Neuronal stem cell (in vitro differentiated cells): ENCODE data around the gene SNX32.

Source experiments
- DNase-seq: peaks from one replicate; pipeline ENCODE4 v3.0.0-alpha.2; 2013; ENCODE audit warnings: low spot score
- H2AFZ ChIP-seq: one replicate; pipeline ENCODE4 v1.6.1; 2013; ENCODE audit warnings: mild to moderate bottlenecking, low read length, inconsistent platforms
- H2AK5ac ChIP-seq: 2 replicates; pipeline ENCODE4 v1.6.1; 2013; ENCODE audit warnings: low read depth, mild to moderate bottlenecking, inconsistent platforms, low read length, moderate library complexity, mixed read lengths
- H2BK120ac ChIP-seq: 2 replicates; pipeline ENCODE4 v1.6.1; 2013; ENCODE audit warnings: low read depth, mild to moderate bottlenecking, inconsistent platforms, low read length, moderate library complexity, mixed read lengths
- H2BK12ac ChIP-seq: one replicate; pipeline ENCODE4 v1.6.1; 2013; ENCODE audit warnings: low read length, inconsistent platforms
- H2BK15ac ChIP-seq: 2 replicates; pipeline ENCODE4 v1.6.1; 2013; ENCODE audit warnings: mild to moderate bottlenecking, low read length, inconsistent platforms, mixed read lengths
- H2BK5ac ChIP-seq: one replicate; pipeline ENCODE4 v1.6.1; 2013; ENCODE audit warnings: inconsistent platforms, mild to moderate bottlenecking, low read length, moderate library complexity
- H3K14ac ChIP-seq: one replicate; pipeline ENCODE4 v1.6.1; 2013; ENCODE audit warnings: low read length, inconsistent platforms
- H3K18ac ChIP-seq: 2 replicates; pipeline ENCODE4 v1.6.1; 2013; ENCODE audit warnings: low read length, inconsistent platforms
- H3K23ac ChIP-seq: 2 replicates; pipeline ENCODE4 v1.6.1; 2013; ENCODE audit warnings: low read depth, mild to moderate bottlenecking, mixed read lengths, low read length, inconsistent platforms; ENCODE audit not compliant: poor library complexity
- H3K27ac ChIP-seq: replicated peaks from 3 replicates; pipeline ENCODE4 v1.5.1; 2013; ENCODE audit warnings: low read length, inconsistent platforms
- H3K27me3 ChIP-seq, 3 experiments: 2 replicates each; pipeline ENCODE4 v1.6.1; 2013; ENCODE audit warnings: low read length in 3 of 3, mild to moderate bottlenecking in 2 of 3, inconsistent platforms in 1 of 3, low read depth in 1 of 3, mixed read lengths in 1 of 3, moderate library complexity in 1 of 3; ENCODE audit not compliant: control insufficient read depth in 3 of 3, insufficient read depth in 3 of 3
- H3K36me3 ChIP-seq, 2 donors: replicated peaks in 1 of 2; 2 replicates each; pipeline ENCODE4 v1.6.1; 2013; ENCODE audit warnings: low read length in 2 of 2; ENCODE audit not compliant: control insufficient read depth in 2 of 2, insufficient read depth in 2 of 2
- H3K4ac ChIP-seq: 2 replicates; pipeline ENCODE4 v1.6.1; 2013; ENCODE audit warnings: inconsistent platforms, mild to moderate bottlenecking, low read length, moderate library complexity
- H3K4me1 ChIP-seq, 2 donors: 1 replicate in 1 of 2; 2 replicates in 1 of 2; pipeline ENCODE4 v1.6.1; 2013; ENCODE audit warnings: low read length in 2 of 2, low read depth in 1 of 2; ENCODE audit not compliant: control insufficient read depth in 2 of 2, insufficient read depth in 1 of 2
- H3K4me2 ChIP-seq: one replicate; pipeline ENCODE4 v1.6.1; 2013; ENCODE audit warnings: mild to moderate bottlenecking, low read length, inconsistent platforms; ENCODE audit not compliant: insufficient read depth, poor library complexity, severe bottlenecking
- H3K4me3 ChIP-seq, 2 donors: 2 replicates each; pipeline ENCODE4 v1.5.1; 2013; ENCODE audit warnings: low read length in 2 of 2, mild to moderate bottlenecking in 2 of 2, inconsistent platforms in 1 of 2, moderate library complexity in 1 of 2
- H3K79me1 ChIP-seq: one replicate; pipeline ENCODE4 v1.6.1; 2013; ENCODE audit warnings: low read depth, mild to moderate bottlenecking, inconsistent platforms, low read length, moderate library complexity
- H3K9ac ChIP-seq: one replicate; pipeline ENCODE4 v1.6.1; 2013; ENCODE audit warnings: mild to moderate bottlenecking, low read depth, low read length, inconsistent platforms; ENCODE audit not compliant: poor library complexity
- H3K9me3 ChIP-seq, 2 donors: replicated peaks in 1 of 2; 2 replicates each; pipeline versions ENCODE3 to v1.6.1; 2013; ENCODE audit warnings: low read length in 2 of 2, mild to moderate bottlenecking in 2 of 2, inconsistent platforms in 1 of 2, low read depth in 1 of 2, mixed read lengths in 1 of 2, moderate library complexity in 1 of 2; ENCODE audit not compliant: control insufficient read depth in 2 of 2, insufficient read depth in 1 of 2
- H4K8ac ChIP-seq: one replicate; pipeline ENCODE4 v1.6.1; 2013; ENCODE audit warnings: low read depth, mild to moderate bottlenecking, inconsistent platforms, low read length, moderate library complexity
- H4K91ac ChIP-seq: one replicate; pipeline ENCODE4 v1.6.1; 2013; ENCODE audit warnings: low read length, low read depth, mild to moderate bottlenecking, inconsistent platforms; ENCODE audit not compliant: poor library complexity
- whole genome bisulfite sequencing, 2 donors: extraction: QIAGEN DNeasy Blood & Tissue Kit; methylation state at CpG; one replicate each; pipeline ENCODE4 v1.1.7; 2013; ENCODE audit warnings: missing lambda C conversion rate in 2 of 2, mixed read lengths in 1 of 2; ENCODE audit not compliant: insufficient read length in 2 of 2, insufficient replicate concordance in 1 of 2; ENCODE audit errors: extremely low coverage in 2 of 2; 5-methylcytosine and 5-hydroxymethylcytosine counted together

Gene SNX32

GRCh38 chr11:65888163-65888814 lies 54.5 kb downstream of the SNX32 start, which contains the start of gene FIBP:
FIBP (minus strand) TSS chr11:65888471; CDS start chr11:65888418, 53 bp downstream.
- Histone ChIP-seq H4K8ac (no peak within 1 kb of the TSS), H3K14ac (peak within 1 kb of the TSS; percentile 1), H2BK5ac (peak within 1 kb of the TSS; percentile 96), H3K4me2 (peak within 1 kb of the TSS; percentile 97), H2AFZ (peak within 1 kb of the TSS; percentile 94), H3K79me1 (peaks cover 3% of the 10 kb centered on the region), H2BK12ac (no peak within 1 kb of the TSS), H2BK120ac (no peak within 1 kb of the TSS), H3K4me3 (peak within 1 kb of the TSS; percentile 93 to 95), H3K23ac (peak within 1 kb of the TSS; percentile 99), H3K18ac (peak within 1 kb of the TSS; percentile 97), H2AK5ac (peak within 1 kb of the TSS; percentile 36), H3K27ac (peak within 1 kb of the TSS; percentile 95), H3K27me3 (peaks cover 0 to 15% (median 0%) of the 10 kb centered on the region in 3 experiments), H2BK15ac (peak within 1 kb of the TSS; percentile 40), H4K91ac (no peak within 1 kb of the TSS), H3K9me3 (no peaks in the 10 kb centered on the region), H3K4me1 (peaks cover 24 to 29% of the 10 kb centered on the region in 2 donors), H3K4ac (peak within 1 kb of the TSS; percentile 8), H3K9ac (peak within 1 kb of the TSS; percentile 95), H3K36me3 (peaks cover 26 to 36% of the 10 kb centered on the region in 2 donors)
- DNase-seq, result peak; percentile 97
- WGBS, 2 donors, result no CpG with 5 or more reads among the region's 57 CpGs

GRCh38 chr11:65890324-65891218 lies 56.8 kb downstream of the SNX32 start, which contains the start of gene CCDC85B:
CCDC85B (plus strand) TSS chr11:65890673; CDS start chr11:65890784, 111 bp downstream.
- Histone ChIP-seq H3K79me1 (peaks cover 3% of the 10 kb centered on the region), H4K91ac (no peak within 1 kb of the TSS), H2BK120ac (peak within 1 kb of the TSS; percentile 93), H3K27ac (peak within 1 kb of the TSS; percentile 48), H3K18ac (peak within 1 kb of the TSS; percentile 98), H2BK15ac (peak within 1 kb of the TSS; percentile 42), H3K4me1 (peaks cover 24 to 27% of the 10 kb centered on the region in 2 donors), H3K9ac (peak within 1 kb of the TSS; percentile 96), H3K36me3 (peaks cover 10 to 15% of the 10 kb centered on the region in 2 donors), H4K8ac (peak within 1 kb of the TSS; percentile 85), H3K9me3 (no peaks in the 10 kb centered on the region), H3K14ac (peak within 1 kb of the TSS; percentile 99), H2BK12ac (peak within 1 kb of the TSS; percentile 52), H2AFZ (peak within 1 kb of the TSS; percentile 90), H3K4me2 (peak within 1 kb of the TSS; percentile 100), H2AK5ac (peak within 1 kb of the TSS; percentile 97), H3K4me3 (peak within 1 kb of the TSS; percentile 57 to 86), H3K23ac (peak within 1 kb of the TSS; percentile 94), H3K4ac (peak within 1 kb of the TSS; percentile 80), H3K27me3 (peaks cover 0 to 15% (median 0%) of the 10 kb centered on the region in 3 experiments), H2BK5ac (peak within 1 kb of the TSS; percentile 89)
- peak; percentile 93 for DNase-seq
- no CpG with 5 or more reads among the region's 94 CpGs for WGBS, 2 donors

GRCh38 chr11:65891219-65892136 lies 57.7 kb downstream of the SNX32 start:
- H3K27me3 ChIP-seq, result peaks cover 0 to 15% (median 0%) of the 10 kb centered on the region in 3 experiments
- peak overlapping the region; percentile 24 for H2BK15ac ChIP-seq
- H4K91ac ChIP-seq, result no peak overlapping the region
- peak overlapping the region; percentile 97 for H2AK5ac ChIP-seq
- peak overlapping the region; percentile 77 for H3K14ac ChIP-seq
- no peak overlapping the region for H4K8ac ChIP-seq
- DNase-seq, result no peak
- peaks cover 4 to 6% of the 10 kb centered on the region in 2 donors for H3K36me3 ChIP-seq
- no peak overlapping the region for H2BK120ac ChIP-seq
- H3K9ac ChIP-seq, result peak overlapping the region; percentile 96
- peak overlapping the region; percentile 57 to 86 for H3K4me3 ChIP-seq
- H3K79me1 ChIP-seq, result peaks cover 3% of the 10 kb centered on the region
- no CpG with 5 or more reads among the region's 57 CpGs for WGBS, 2 donors
- H2BK5ac ChIP-seq, result peak overlapping the region; percentile 89
- H2AFZ ChIP-seq, result peak overlapping the region; percentile 90
- no peak overlapping the region for H3K27ac ChIP-seq
- no peaks in the 10 kb centered on the region for H3K9me3 ChIP-seq
- peak overlapping the region; percentile 100 for H3K4me2 ChIP-seq
- H3K18ac ChIP-seq, result peak overlapping the region; percentile 98
- peak overlapping the region; percentile 36 for H2BK12ac ChIP-seq
- H3K4ac ChIP-seq, result peak overlapping the region; percentile 80
- peaks cover 24 to 27% of the 10 kb centered on the region in 2 donors for H3K4me1 ChIP-seq
- H3K23ac ChIP-seq, result peak overlapping the region; percentile 94
